IMR-90 (cell line): ENCODE measurements around the gene CIT. TPM values are rescaled to one million over a fixed set of nuclear protein-coding genes. Genes with fewer than 3 reads are reported as not detected.

Source experiments
- ATAC-seq: fragments of 200-7000 bp; cut with Tn5 transposase; 2 replicates; pipeline ENCODE4 v1.9.1; 2020; ENCODE audit warnings: low read depth, mild to moderate bottlenecking, moderate library complexity
- BruUV-seq: library from RNA; stranded (reverse); fragments of 400-500 nt; replicated peaks from 2 replicates; lab custom pipeline; 2021; lab: Mats Ljungman, UMichigan
- CTCF ChIA-PET: fragments of 300-600 bp; formaldehyde crosslinking; extraction: SDS; loops from one replicate; lab custom pipeline; 2021; ENCODE audit warnings: antibody characterized with exemption; lab: Yijun Ruan, JAX
- POLR2A ChIA-PET: fragments of 300-600 bp; sonication (Branson Sonifier 250); formaldehyde crosslinking; loops from one replicate; lab custom pipeline; 2022; ENCODE audit warnings: antibody characterized with exemption; ENCODE audit not compliant: unreplicated experiment; lab: Charles Lee
- DNase-seq: peaks from one replicate; pipeline ENCODE4 v3.0.0; 2013
- H2AFZ ChIP-seq: replicated peaks from 2 replicates; pipeline ENCODE3; 2013; ENCODE audit warnings: low read length, mild to moderate bottlenecking; ENCODE audit not compliant: poor library complexity
- H2AK5ac ChIP-seq: 2 replicates; pipeline ENCODE4 v1.6.1; 2013; ENCODE audit warnings: low read depth, low read length, inconsistent platforms
- H2AK9ac ChIP-seq: replicated peaks from 2 replicates; pipeline ENCODE3; 2013; ENCODE audit warnings: mild to moderate bottlenecking, low read depth, low read length, moderate library complexity; ENCODE audit not compliant: poor library complexity
- H2BK120ac ChIP-seq: 2 replicates; pipeline ENCODE4 v1.6.1; 2013; ENCODE audit warnings: low read depth, low read length, inconsistent platforms
- H2BK15ac ChIP-seq: 3 replicates; pipeline ENCODE4 v1.6.1; 2013; ENCODE audit warnings: low read depth, low read length, inconsistent platforms
- H2BK20ac ChIP-seq: 2 replicates; pipeline ENCODE4 v1.6.1; 2013; ENCODE audit warnings: low read depth, mild to moderate bottlenecking, inconsistent platforms, low read length, moderate library complexity
- H2BK5ac ChIP-seq: 2 replicates; pipeline ENCODE4 v1.6.1; 2013; ENCODE audit warnings: mild to moderate bottlenecking, low read depth, low read length, inconsistent platforms; ENCODE audit not compliant: poor library complexity, severe bottlenecking
- H3K14ac ChIP-seq: replicated peaks from 2 replicates; pipeline ENCODE4 v1.6.1; 2013; ENCODE audit warnings: low read depth, low read length, inconsistent platforms
- H3K18ac ChIP-seq: 2 replicates; pipeline ENCODE4 v1.6.1; 2013; ENCODE audit warnings: low read depth, low read length, control low read depth
- H3K23ac ChIP-seq: 2 replicates; pipeline ENCODE4 v1.6.1; 2013; ENCODE audit warnings: low read depth, low read length, inconsistent platforms
- H3K27ac ChIP-seq: 2 replicates; pipeline ENCODE4 v1.5.1; 2013; ENCODE audit warnings: mild to moderate bottlenecking, control low read depth, low read length; ENCODE audit not compliant: insufficient read depth
- H3K27me3 ChIP-seq: 2 replicates; pipeline ENCODE4 v1.6.1; 2013; ENCODE audit warnings: low read length; ENCODE audit not compliant: control insufficient read depth, insufficient read depth
- H3K36me3 ChIP-seq: 2 replicates; pipeline ENCODE4 v1.6.1; 2013; ENCODE audit warnings: low read length, mixed read lengths; ENCODE audit not compliant: control insufficient read depth, insufficient read depth
- H3K4ac ChIP-seq: 2 replicates; pipeline ENCODE4 v1.6.1; 2013; ENCODE audit warnings: low read depth, low read length, inconsistent platforms
- H3K4me1 ChIP-seq: 2 replicates; pipeline ENCODE4 v1.6.1; 2013; ENCODE audit warnings: low read length, mixed read lengths; ENCODE audit not compliant: control insufficient read depth, insufficient read depth
- H3K4me2 ChIP-seq: 2 replicates; pipeline ENCODE4 v1.6.1; 2013; ENCODE audit warnings: low read depth, mild to moderate bottlenecking, control low read depth, low read length, moderate library complexity
- H3K4me3 ChIP-seq: 2 replicates; pipeline ENCODE4 v1.5.1; 2013; ENCODE audit warnings: low read depth, mild to moderate bottlenecking, control low read depth, low read length, moderate library complexity; ENCODE audit not compliant: insufficient read depth
- H3K56ac ChIP-seq: 2 replicates; pipeline ENCODE4 v1.6.1; 2013; ENCODE audit warnings: low read length, inconsistent platforms; ENCODE audit not compliant: insufficient read depth; ENCODE audit errors: extremely low read depth
- H3K79me1 ChIP-seq, 2 experiments: 2 replicates each; pipeline ENCODE4 v1.6.1; 2013; ENCODE audit warnings: low read length in 2 of 2, inconsistent platforms in 1 of 2, low read depth in 1 of 2
- H3K9ac ChIP-seq: 2 replicates; pipeline ENCODE4 v1.6.1; 2013; ENCODE audit warnings: low read depth, low read length, control low read depth
- H3K9me1 ChIP-seq: 2 replicates; pipeline ENCODE4 v1.6.1; 2013; ENCODE audit warnings: low read length, inconsistent platforms; ENCODE audit not compliant: insufficient read depth
- H3K9me3 ChIP-seq: 2 replicates; pipeline ENCODE4 v1.6.1; 2013; ENCODE audit warnings: low read length; ENCODE audit not compliant: control insufficient read depth, insufficient read depth
- H4K20me1 ChIP-seq: 2 replicates; pipeline ENCODE4 v1.6.1; 2013; ENCODE audit warnings: low read length, inconsistent platforms; ENCODE audit not compliant: insufficient read depth
- H4K5ac ChIP-seq: 2 replicates; pipeline ENCODE4 v1.6.1; 2013; ENCODE audit warnings: mild to moderate bottlenecking, low read depth, low read length, control low read depth
- H4K8ac ChIP-seq, 2 experiments: 2 replicates each; pipeline ENCODE4 v1.6.1; 2013; ENCODE audit warnings: low read depth in 2 of 2, low read length in 2 of 2, control low read depth in 1 of 2, inconsistent platforms in 1 of 2
- H4K91ac ChIP-seq: 2 replicates; pipeline ENCODE4 v1.6.1; 2013; ENCODE audit warnings: low read depth, low read length, inconsistent platforms; ENCODE audit not compliant: insufficient read depth
- MXI1 ChIP-seq: IDR thresholded peaks from 2 replicates; pipeline ENCODE4 v1.6.1; 2012; ENCODE audit warnings: low read depth, mild to moderate bottlenecking, low read length, moderate library complexity, borderline replicate concordance
- NFE2L2 ChIP-seq: fragments of 150-350 bp; IDR thresholded peaks from 2 replicates; pipeline ENCODE4 v1.6.1; 2016; ENCODE audit warnings: low read depth, mild to moderate bottlenecking, low read length
- RCOR1 ChIP-seq: IDR thresholded peaks from 2 replicates; pipeline ENCODE4 v1.6.1; 2012; ENCODE audit warnings: mild to moderate bottlenecking, low read length, improper control_type of control experiment; ENCODE audit not compliant: insufficient replicate concordance
- WGBS, 2 experiments: methylation state at CpG; one replicate each; pipeline versions ENCODE4 v1.1.5 to v1.1.7; 2013; ENCODE audit warnings: missing lambda C conversion rate in 2 of 2; ENCODE audit not compliant: insufficient read length in 1 of 2; ENCODE audit errors: extremely low coverage in 2 of 2; 5-methylcytosine and 5-hydroxymethylcytosine counted together
- dilution Hi-C: fragments of 300-500 bp; cut with HindIII; formaldehyde crosslinking; loops from one replicate; pipeline ENCODE4 v1.14.3; 2018; ENCODE audit warnings: low sequenced_read_pairs; ENCODE audit not compliant: unreplicated experiment
- in situ Hi-C: fragments of 300-500 bp; cut with MboI; formaldehyde crosslinking; loops from 3 replicates; pipeline ENCODE4 v1.14.3; 2019; ENCODE audit warnings: low sequenced_read_pairs, inconsistent platforms, mixed read lengths
- intact Hi-C: fragments of 100-400 bp; cut with micrococcal nuclease; formaldehyde crosslinking; loops from 2 replicates; pipeline ENCODE4 v1.10.0; 2022
- polyA plus RNA-seq, 3 experiments: library from polyadenylated mRNA; depleted of rRNA; stranded (reverse); fragments of >200 nt; gene quantifications; 2 replicates each; pipeline ENCODE4 v1.2.3, GENCODE V29; 2012; ENCODE audit warnings: low replicate concordance in 1 of 3
- total RNA-seq: library from RNA; depleted of rRNA; stranded (reverse); fragments of >200 nt; gene quantifications from 2 replicates; pipeline ENCODE4 v1.2.3, GENCODE V29; 2012
- TF ChIP-seq, protein P1 (sequence below): fragments of 150-350 bp; IDR thresholded peaks from 2 replicates; pipeline ENCODE4 v1.6.1; 2017; ENCODE audit warnings: mild to moderate bottlenecking, antibody characterized with exemption, low read length, low read depth

CIT gene
- total and polyA plus RNA-seq, 2 of the 4 experiments (the other 2 are of a cell fraction) = 13.1 to 21.0 TPM

DNA sequence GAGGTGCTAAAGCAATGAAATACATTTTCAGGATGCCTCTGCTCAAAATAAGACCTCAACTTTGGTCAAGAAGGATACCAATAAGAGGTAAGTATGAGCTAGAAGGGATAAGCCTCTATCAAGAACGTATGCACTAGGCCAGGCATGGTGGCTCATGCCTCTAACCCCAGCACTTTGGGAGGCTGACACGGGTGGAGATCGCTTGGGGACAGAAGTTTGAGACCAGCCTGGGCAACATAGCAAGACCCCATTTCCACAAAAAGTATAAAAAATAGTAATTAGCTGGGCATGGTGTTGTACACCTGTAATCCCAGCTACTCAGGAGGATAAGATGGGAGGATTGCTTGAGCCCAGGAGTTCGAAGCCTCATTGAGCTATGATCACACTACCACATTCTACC is 114.5 kb downstream of the CIT start:
- WGBS, 2 experiments = 83% methylated on average over 1 of the region's 4 CpGs; no CpG with 5 or more reads in 1 of the 2 experiments
- Histone ChIP-seq H3K9me3 (no peaks in the 10 kb centered on the region), H2AK5ac (no peak overlapping the region), H3K9ac (no peak overlapping the region), H2BK15ac (no peak overlapping the region), H3K4me3 (no peak overlapping the region), H3K23ac (no peak overlapping the region), H2BK120ac (no peak overlapping the region), H4K91ac (no peak overlapping the region), H3K18ac (no peak overlapping the region), H3K56ac (no peak overlapping the region), H2AK9ac (no peak overlapping the region), H2BK5ac (no peak overlapping the region), H4K5ac (no peak overlapping the region), H3K14ac (no peak overlapping the region), H3K9me1 (0 out of 2 replicates have a peak, but pooled peaks cover 3% of the 10 kb centered on the region), H3K4me1 (no peaks in the 10 kb centered on the region), H4K20me1 (no peaks in the 10 kb centered on the region), H2BK20ac (no peak overlapping the region), H4K8ac (no peak overlapping the region), H3K27ac (no peak overlapping the region), H3K4ac (no peak overlapping the region), H3K79me1 (no peaks in the 10 kb centered on the region; a peak in 1 of 4 replicates), H3K27me3 (no peaks in the 10 kb centered on the region), H3K36me3 (peaks cover 8% of the 10 kb centered on the region; the same call in 1 of the 2 replicates), H2AFZ (no peak overlapping the region), H3K4me2 (no peak overlapping the region)
- dilution Hi-C loops = no loop called here
- TF ChIP-seq, protein P1, sequence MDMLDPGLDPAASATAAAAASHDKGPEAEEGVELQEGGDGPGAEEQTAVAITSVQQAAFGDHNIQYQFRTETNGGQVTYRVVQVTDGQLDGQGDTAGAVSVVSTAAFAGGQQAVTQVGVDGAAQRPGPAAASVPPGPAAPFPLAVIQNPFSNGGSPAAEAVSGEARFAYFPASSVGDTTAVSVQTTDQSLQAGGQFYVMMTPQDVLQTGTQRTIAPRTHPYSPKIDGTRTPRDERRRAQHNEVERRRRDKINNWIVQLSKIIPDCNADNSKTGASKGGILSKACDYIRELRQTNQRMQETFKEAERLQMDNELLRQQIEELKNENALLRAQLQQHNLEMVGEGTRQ = no peak
- no peak for TF ChIP-seq NFE2L2
- TF ChIP-seq RCOR1 = no peak
- no peak for TF ChIP-seq MXI1
- intact Hi-C loops = no loop called here
- in situ Hi-C loops = no loop called here
- ChIA-PET POLR2A (no interaction called here), CTCF (no interaction called here)
- DNase-seq (no peak), ATAC-seq (no peak)
- BruUV-seq = no TSS peak
